Muscle layer of duodenum (tissue), 2 donors: ENCODE results near the gene GALNTL6.

Experiments
- H3K27ac ChIP-seq: one replicate; pipeline ENCODE4 v1.7.0; 2013; ENCODE audit warnings: mild to moderate bottlenecking, low read length
- H3K27me3 ChIP-seq: one replicate; pipeline ENCODE4 v1.7.0; 2013; ENCODE audit warnings: low read depth, mild to moderate bottlenecking, control low read depth, low read length
- H3K36me3 ChIP-seq, 2 donors: one replicate each; pipeline ENCODE4 v1.7.0; 2013; ENCODE audit warnings: low read length in 2 of 2, control low read depth in 1 of 2, mild to moderate bottlenecking in 1 of 2; ENCODE audit not compliant: insufficient read depth in 2 of 2, control insufficient read depth in 1 of 2
- H3K4me1 ChIP-seq, 2 donors: one replicate each; pipeline ENCODE4 v1.7.0; 2013; ENCODE audit warnings: low read length in 2 of 2, mild to moderate bottlenecking in 2 of 2, control low read depth in 1 of 2, moderate library complexity in 1 of 2; ENCODE audit not compliant: insufficient read depth in 2 of 2, control insufficient read depth in 1 of 2
- H3K4me3 ChIP-seq, 2 donors: one replicate each; pipeline ENCODE4 v1.7.0; 2013; ENCODE audit warnings: low read length in 2 of 2, low read depth in 1 of 2, mild to moderate bottlenecking in 1 of 2
- H3K9me3 ChIP-seq, 2 donors: one replicate each; pipeline ENCODE4 v1.7.0; 2013; ENCODE audit warnings: low read length in 2 of 2, control low read depth in 1 of 2, mild to moderate bottlenecking in 1 of 2; ENCODE audit not compliant: control insufficient read depth in 1 of 2
- donor health status: healthy.

Gene GALNTL6

DNA sequence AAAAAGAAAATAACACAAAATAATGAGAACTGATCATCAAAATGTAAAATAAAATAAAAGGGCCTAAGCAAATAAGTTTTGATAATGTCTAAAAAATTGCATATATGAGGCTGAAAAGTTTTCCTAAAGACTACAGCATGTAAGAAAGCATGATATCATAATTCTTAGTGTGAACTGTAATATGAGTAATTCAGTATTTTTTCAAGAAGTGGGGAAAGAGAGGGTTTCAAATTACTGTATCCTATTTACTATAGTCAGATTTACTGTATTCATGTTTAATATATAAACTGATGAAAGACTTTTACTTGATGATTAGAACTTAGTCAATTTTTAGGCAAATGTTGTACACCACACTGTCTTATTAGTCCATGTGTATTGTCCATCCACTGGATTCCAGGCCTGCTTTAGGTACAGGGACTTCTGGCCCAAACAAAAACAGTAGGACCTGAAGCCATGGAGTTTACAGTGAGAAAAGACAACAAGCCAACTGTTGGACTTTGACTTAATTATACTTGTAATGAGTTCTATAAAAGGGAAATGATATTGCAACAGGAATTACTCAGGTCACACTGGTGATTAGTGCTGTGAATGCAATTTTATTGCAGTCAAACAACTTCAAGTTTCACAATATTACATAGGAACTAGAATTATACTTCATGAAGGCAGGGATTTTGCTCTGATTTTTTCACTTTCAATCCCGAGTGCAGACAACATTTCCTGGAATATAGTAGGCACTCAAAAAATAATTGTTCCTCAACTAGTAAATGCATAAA is 837.7 kb downstream of the GALNTL6 start:
- Histone ChIP-seq H3K4me1 (no peaks in the 10 kb centered on the region), H3K9me3 (no peaks in the 10 kb centered on the region), H3K27me3 (no peaks in the 10 kb centered on the region), H3K36me3 (no peaks in the 10 kb centered on the region), H3K4me3 (no peak overlapping the region), H3K27ac (no peak overlapping the region)

DNA sequence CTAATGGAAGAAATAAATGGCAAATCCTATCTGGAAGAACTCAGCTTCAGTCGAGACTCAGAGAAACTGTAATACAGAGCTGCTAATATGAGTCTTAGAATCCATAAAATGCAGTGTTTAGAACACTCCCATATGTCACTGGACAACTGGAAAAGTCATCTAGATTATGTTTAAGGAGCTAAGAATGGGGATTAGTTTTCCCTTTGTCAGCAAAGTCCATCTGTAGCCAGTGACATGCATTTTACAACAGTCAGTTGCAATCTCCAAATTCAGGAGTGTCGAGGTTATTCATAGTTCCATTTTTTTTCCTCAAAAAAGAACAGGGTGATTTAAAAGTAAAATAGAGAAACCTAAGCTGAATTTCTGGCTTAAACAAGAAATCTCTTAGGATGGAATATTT is 838.8 kb downstream of the GALNTL6 start:
- H3K4me1 ChIP-seq = peaks cover 0 to 9% of the 10 kb centered on the region in 2 donors
- no peak overlapping the region for H3K4me3 ChIP-seq
- H3K27ac ChIP-seq = no peak overlapping the region
- no peaks in the 10 kb centered on the region for H3K27me3 ChIP-seq
- H3K36me3 ChIP-seq = no peaks in the 10 kb centered on the region
- H3K9me3 ChIP-seq = no peaks in the 10 kb centered on the region

DNA sequence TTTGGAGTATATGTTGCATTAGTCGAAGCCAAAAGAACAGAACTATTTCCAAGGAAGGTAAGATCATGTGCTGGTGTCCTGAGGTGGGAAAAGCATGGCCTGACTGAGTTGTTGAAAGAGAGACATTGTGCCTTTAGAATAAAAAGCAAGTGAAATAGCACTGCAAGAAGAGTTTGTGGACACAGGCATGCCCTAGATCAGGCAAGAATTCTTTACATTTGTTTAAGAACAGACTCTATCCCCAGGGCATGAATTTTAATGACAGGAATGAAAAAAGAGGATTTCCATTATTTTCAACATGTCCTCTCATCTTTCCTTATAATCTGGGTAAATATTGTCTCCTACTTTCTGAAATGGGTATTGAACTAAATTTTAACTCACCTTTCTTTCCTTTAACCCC is 839.2 kb downstream of the GALNTL6 start:
- Histone ChIP-seq H3K27ac (no peak overlapping the region), H3K9me3 (no peaks in the 10 kb centered on the region), H3K4me3 (no peak overlapping the region), H3K36me3 (no peaks in the 10 kb centered on the region), H3K27me3 (no peaks in the 10 kb centered on the region), H3K4me1 (peaks cover 0 to 10% of the 10 kb centered on the region in 2 donors)

DNA sequence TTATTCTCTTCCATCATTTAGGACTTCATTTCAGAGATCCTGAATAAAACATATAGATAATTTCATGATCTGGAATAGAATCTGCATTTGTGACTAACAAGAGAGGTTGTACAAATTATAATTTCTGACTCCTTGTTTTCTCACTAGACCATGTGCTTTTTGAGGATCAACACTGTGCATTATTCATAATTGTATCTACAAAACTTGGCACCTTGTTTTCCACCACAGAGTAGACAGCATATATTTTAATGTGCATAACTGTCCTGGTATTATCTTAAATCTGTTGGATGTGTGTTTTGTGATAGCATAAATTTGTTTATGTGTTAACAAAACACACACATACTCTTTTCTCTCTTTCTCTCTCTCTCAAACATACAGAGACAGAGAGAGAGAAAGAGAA is 840.5 kb downstream of the GALNTL6 start:
- H3K9me3 ChIP-seq = no peaks in the 10 kb centered on the region
- H3K27me3 ChIP-seq = no peaks in the 10 kb centered on the region
- no peaks in the 10 kb centered on the region for H3K36me3 ChIP-seq
- peaks cover 0 to 10% of the 10 kb centered on the region in 2 donors for H3K4me1 ChIP-seq
- H3K4me3 ChIP-seq = no peak overlapping the region
- no peak overlapping the region for H3K27ac ChIP-seq

DNA sequence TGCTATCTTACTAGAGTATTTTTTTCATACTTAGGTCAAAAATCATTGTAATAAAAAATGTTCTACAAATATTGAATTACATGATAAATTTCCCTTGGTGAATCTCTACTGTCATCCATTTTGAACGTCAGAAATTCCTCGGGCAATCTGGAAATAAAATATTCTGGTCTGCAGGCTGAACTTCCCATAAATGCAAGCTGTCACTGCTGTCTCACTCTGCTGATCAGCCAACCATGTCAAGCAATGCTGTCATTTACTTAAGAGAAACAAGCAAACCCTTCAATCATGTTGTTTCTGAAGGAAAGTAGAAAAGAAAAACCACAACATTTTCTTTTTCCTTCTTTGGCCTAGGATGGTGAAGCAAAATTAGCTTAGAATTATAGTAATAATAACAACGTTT is 841.3 kb downstream of the GALNTL6 start:
- Histone ChIP-seq H3K27ac (no peak overlapping the region), H3K4me1 (peaks cover 0 to 10% of the 10 kb centered on the region in 2 donors)

DNA sequence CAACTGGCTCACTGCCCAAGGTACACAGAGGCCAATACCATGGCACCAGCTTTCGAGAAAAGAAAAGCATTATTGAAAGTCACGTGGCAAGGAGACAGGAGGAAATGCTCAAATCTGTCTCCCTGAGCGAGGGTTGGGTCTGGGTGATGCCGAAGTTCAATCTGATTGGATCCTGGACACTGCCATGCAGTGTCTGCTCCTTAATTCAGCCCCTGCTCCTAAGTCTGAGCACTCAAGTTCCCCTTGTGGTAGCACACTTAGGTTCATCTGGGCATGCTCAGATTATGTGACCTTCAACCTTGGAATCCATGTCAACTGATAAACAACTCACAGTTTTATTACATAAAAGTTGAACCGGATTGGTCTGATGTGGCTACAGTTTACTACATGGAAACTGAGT is 842.9 kb downstream of the GALNTL6 start:
- Histone ChIP-seq H3K9me3 (no peaks in the 10 kb centered on the region), H3K4me1 (peaks cover 0 to 10% of the 10 kb centered on the region in 2 donors), H3K4me3 (no peak overlapping the region), H3K36me3 (no peaks in the 10 kb centered on the region), H3K27me3 (no peaks in the 10 kb centered on the region), H3K27ac (no peak overlapping the region)

More for the DNA sequence above, 841.3 kb downstream of the GALNTL6 start:
- no peaks in the 10 kb centered on the region for H3K9me3 ChIP-seq
- H3K27me3 ChIP-seq = no peaks in the 10 kb centered on the region
- H3K36me3 ChIP-seq = no peaks in the 10 kb centered on the region
- no peak overlapping the region for H3K4me3 ChIP-seq

DNA sequence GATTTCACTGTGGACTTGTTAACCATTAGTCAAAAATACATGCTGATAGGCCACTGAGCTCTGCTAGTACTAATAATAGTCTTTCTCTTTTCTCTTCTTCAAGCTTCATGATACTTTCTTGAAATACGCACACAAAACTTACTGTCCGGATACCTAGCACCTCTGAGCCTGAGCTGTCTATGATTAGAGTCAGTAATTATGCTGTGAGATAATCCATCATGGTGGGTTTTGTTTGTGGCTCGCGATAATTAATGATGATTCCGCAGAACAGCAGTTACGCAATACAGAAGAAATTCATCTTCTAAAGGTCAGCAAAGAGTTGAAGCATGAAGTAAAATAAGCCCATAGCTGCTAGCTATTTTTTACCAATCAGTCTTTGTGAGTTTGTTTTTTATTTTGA is 843.9 kb downstream of the GALNTL6 start:
- H3K36me3 ChIP-seq = no peaks in the 10 kb centered on the region
- H3K4me3 ChIP-seq = peak overlapping the region in 1 of 2 donors; percentile 24
- no peaks in the 10 kb centered on the region for H3K9me3 ChIP-seq
- H3K4me1 ChIP-seq = peaks cover 0 to 10% of the 10 kb centered on the region in 2 donors
- no peak overlapping the region for H3K27ac ChIP-seq
- no peaks in the 10 kb centered on the region for H3K27me3 ChIP-seq

DNA sequence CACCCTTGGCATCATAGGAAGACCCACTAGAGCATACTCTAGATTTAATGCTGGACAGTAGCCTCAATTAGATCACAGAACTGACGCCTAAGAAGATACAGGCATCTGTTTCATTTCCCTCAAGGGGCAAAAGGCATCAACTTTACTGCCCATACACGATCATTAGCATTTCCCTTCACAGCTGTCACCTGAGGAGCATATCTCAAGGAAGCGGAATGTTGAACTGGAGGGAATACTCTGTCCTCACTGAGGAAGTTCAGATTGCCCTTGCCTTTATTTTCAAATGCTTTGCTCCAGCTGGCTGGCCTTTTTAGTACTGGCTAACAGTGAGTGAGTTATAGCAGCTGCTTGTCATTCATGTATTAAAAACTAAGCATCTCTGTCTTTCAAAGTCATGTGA is 847.0 kb downstream of the GALNTL6 start:
- H3K36me3 ChIP-seq = no peaks in the 10 kb centered on the region
- no peak overlapping the region for H3K27ac ChIP-seq
- H3K9me3 ChIP-seq = no peaks in the 10 kb centered on the region
- H3K4me1 ChIP-seq = peaks cover 0 to 10% of the 10 kb centered on the region in 2 donors
- no peak overlapping the region for H3K4me3 ChIP-seq
- H3K27me3 ChIP-seq = no peaks in the 10 kb centered on the region

DNA sequence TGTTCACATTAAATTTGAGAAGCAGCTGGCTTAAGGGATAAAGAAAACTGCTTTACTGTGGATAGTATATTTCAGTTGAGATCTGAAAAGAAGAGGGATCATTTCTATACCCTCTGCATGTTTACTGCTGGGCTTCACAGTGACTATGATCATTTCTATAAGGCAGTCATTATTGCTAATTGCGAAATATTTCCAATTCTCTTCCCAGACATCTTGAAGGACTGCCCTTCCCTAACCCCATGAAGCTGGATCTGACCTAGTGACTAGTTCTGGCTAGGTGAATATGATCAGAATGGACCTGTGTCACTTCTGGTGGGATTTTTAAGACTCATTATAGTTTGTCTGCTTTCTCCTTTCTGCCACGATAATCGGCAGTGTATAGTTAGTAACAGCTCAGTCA is 848.9 kb downstream of the GALNTL6 start:
- H3K4me1 ChIP-seq = peaks cover 0 to under 1% of the 10 kb centered on the region in 2 donors
- no peak overlapping the region for H3K27ac ChIP-seq

DNA sequence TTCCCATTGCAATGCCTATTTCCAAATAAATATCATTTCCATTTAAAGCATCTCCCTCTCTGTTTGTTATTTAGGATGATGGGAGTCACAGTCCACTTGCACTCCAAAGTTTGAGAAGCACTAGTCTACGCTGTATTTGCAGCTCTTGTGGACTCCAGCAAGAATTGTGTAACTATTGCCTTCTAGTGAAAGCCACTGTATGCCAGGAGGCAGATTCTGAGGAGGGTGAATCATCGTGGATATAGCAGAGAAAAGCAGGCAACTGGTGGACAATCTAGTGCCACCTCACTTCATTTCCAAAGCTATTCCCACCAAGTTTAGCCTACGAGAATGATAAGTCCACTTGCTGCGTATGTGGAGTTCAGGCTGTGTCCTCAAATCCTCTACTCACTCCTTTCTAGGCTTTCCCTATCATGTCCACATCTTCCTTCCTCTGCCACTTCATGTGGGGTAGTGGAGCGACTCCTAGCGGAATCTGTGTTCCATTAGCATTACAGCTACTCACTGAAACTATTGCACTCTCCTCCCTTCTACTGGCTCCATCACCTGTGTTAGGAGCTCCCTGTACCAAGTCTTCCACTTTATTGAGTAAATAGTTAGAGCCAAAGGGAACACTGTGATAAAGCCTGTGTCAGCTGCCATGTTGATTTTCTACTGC is 853.6 kb downstream of the GALNTL6 start:
- H3K36me3 ChIP-seq = no peaks in the 10 kb centered on the region
- no peaks in the 10 kb centered on the region for H3K9me3 ChIP-seq
- H3K4me1 ChIP-seq = no peaks in the 10 kb centered on the region
- no peak overlapping the region for H3K4me3 ChIP-seq
- no peaks in the 10 kb centered on the region for H3K27me3 ChIP-seq
- no peak overlapping the region for H3K27ac ChIP-seq

More for the DNA sequence above, 848.9 kb downstream of the GALNTL6 start:
- Histone ChIP-seq H3K4me3 (no peak overlapping the region), H3K27me3 (no peaks in the 10 kb centered on the region), H3K36me3 (no peaks in the 10 kb centered on the region), H3K9me3 (no peaks in the 10 kb centered on the region)

DNA sequence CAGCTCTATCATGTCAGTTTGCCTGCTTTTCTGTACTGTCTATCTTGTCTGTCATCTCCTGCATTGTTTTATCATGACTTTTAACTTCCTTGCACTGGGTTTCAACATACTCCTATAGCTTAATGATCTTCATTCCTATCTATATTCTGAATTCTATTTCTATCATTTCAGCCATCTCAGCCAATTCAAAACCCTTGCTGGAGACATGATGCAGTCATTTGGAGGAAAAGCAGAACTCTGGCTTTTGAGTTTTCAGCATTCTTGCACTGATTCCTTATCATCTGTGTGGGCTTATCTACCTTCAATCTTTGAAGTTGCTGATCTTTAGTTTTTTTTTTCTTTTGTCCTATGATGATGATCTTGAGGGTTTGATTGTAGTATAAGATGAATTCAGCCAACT is 861.6 kb downstream of the GALNTL6 start:
- H3K4me3 ChIP-seq = no peak overlapping the region
- H3K4me1 ChIP-seq = no peaks in the 10 kb centered on the region
- no peaks in the 10 kb centered on the region for H3K9me3 ChIP-seq
- no peaks in the 10 kb centered on the region for H3K27me3 ChIP-seq
- H3K27ac ChIP-seq = no peak overlapping the region
- H3K36me3 ChIP-seq = no peaks in the 10 kb centered on the region
